HG03025 (cell line): Measurements from ENCODE around the gene GRB2.
"Not testable (repeated sequence)": the region's sequence is repeated elsewhere in the genome, so short reads cannot be mapped to it uniquely, and the experiment has no call there.

Source experiments
- ATAC-seq: cut with Tn5 transposase; IDR thresholded peaks from one replicate; pipeline ENCODE4 v1.9.1; 2021; ENCODE audit warnings: mild to moderate bottlenecking, moderate library complexity; ENCODE audit not compliant: unreplicated experiment, low FRiP score

GRB2 gene

GRCh38 chr17:75289832-75290337, 115.6 kb downstream of the GRB2 start:
- no peak for ATAC-seq

GRCh38 chr17:75289115-75289831, 116.2 kb downstream of the GRB2 start, which contains the start of gene SLC25A19:
TSS of gene SLC25A19 (minus strand) at chr17:75289433. CDS start at chr17:75286764, 2,669 bp downstream.
- ATAC-seq, result peak; percentile 86

GRCh38 chr17:75288770-75289114, 116.7 kb downstream of the GRB2 start:
- peak; percentile 23 for ATAC-seq

- ATAC-seq, result no peak
These were observed 117.1 kb downstream of the GRB2 start for GRCh38 chr17:75288359-75288758.

- no peak for ATAC-seq
These were observed 118.3 kb downstream of the GRB2 start for GRCh38 chr17:75287221-75287620.

- ATAC-seq, result no peak
These were observed 120.4 kb downstream of the GRB2 start for GRCh38 chr17:75285123-75285522.

GRCh38 chr17:75280189-75280588, 125.3 kb downstream of the GRB2 start:
- not testable (repeated sequence) for ATAC-seq

GRCh38 chr17:75277664-75278071, 127.8 kb downstream of the GRB2 start:
- no peak for ATAC-seq

GRCh38 chr17:75273977-75274708, 131.3 kb downstream of the GRB2 start:
- ATAC-seq, result no peak

- no peak for ATAC-seq
These were observed 132.7 kb downstream of the GRB2 start for GRCh38 chr17:75272848-75273184.

GRCh38 chr17:75271955-75272847, 133.3 kb downstream of the GRB2 start:
- ATAC-seq, result no peak

GRCh38 chr17:75271233-75271954, 134.1 kb downstream of the GRB2 start:
- ATAC-seq, result peak; percentile 47

- no peak for ATAC-seq
These were observed 134.6 kb downstream of the GRB2 start, which contains the start of gene MIF4GD for GRCh38 chr17:75270966-75271232. TSS of gene MIF4GD (minus strand) at chr17:75271231. CDS start at chr17:75270195, 1,036 bp downstream.

GRCh38 chr17:75270218-75270965, 135.1 kb downstream of the GRB2 start:
- peak; percentile 40 for ATAC-seq

GRCh38 chr17:75269844-75270217, 135.6 kb downstream of the GRB2 start:
- no peak for ATAC-seq
